ENCODE results near the gene KCNIP1.

Gene KCNIP1

GRCh38 chr5:170612256-170612678, 108.4 kb downstream of the KCNIP1 start:
- TF ChIP-seq GATA3 (IDR thresholded peaks at IDR 0.05; ENCODE audit: low read depth, low read length) = no peak
- no peak for TF ChIP-seq GATA2 (IDR thresholded peaks at IDR 0.05; ENCODE audit: low read depth, low read length)

- 0 out of 2 replicates have a peak, but pooled peaks have one; percentile 54 for TF ChIP-seq GATA3 (IDR thresholded peaks at IDR 0.05; ENCODE audit: low read depth, low read length)
- TF ChIP-seq GATA2 (IDR thresholded peaks at IDR 0.05; ENCODE audit: low read depth, low read length) = peak; percentile 93
Observed at GRCh38 chr5:170614065-170614490, 110.3 kb downstream of the KCNIP1 start.

GRCh38 chr5:170614720-170615119, 110.9 kb downstream of the KCNIP1 start:
- TF ChIP-seq GATA3 (IDR thresholded peaks at IDR 0.05; ENCODE audit: low read depth, low read length) (no peak), GATA2 (IDR thresholded peaks at IDR 0.05; ENCODE audit: low read depth, low read length) (no peak)

- TF ChIP-seq GATA2 (IDR thresholded peaks at IDR 0.05; ENCODE audit: low read depth, low read length) (no peak), GATA3 (IDR thresholded peaks at IDR 0.05; ENCODE audit: low read depth, low read length) (no peak)
Observed at GRCh38 chr5:170617533-170618490, 114.0 kb downstream of the KCNIP1 start.

GRCh38 chr5:170619869-170620268, 116.0 kb downstream of the KCNIP1 start:
- no peak for TF ChIP-seq GATA2 (IDR thresholded peaks at IDR 0.05; ENCODE audit: low read depth, low read length)
- no peak for TF ChIP-seq GATA3 (IDR thresholded peaks at IDR 0.05; ENCODE audit: low read depth, low read length)

- no peak for TF ChIP-seq GATA3 (IDR thresholded peaks at IDR 0.05; ENCODE audit: low read depth, low read length)
- no peak for TF ChIP-seq GATA2 (IDR thresholded peaks at IDR 0.05; ENCODE audit: low read depth, low read length)
Observed at GRCh38 chr5:170622933-170623332, 119.1 kb downstream of the KCNIP1 start.

- TF ChIP-seq GATA2 (IDR thresholded peaks at IDR 0.05; ENCODE audit: low read depth, low read length) = no peak
- TF ChIP-seq GATA3 (IDR thresholded peaks at IDR 0.05; ENCODE audit: low read depth, low read length) = no peak
Observed at GRCh38 chr5:170623576-170624181, 119.9 kb downstream of the KCNIP1 start.

GRCh38 chr5:170625221-170626165, 121.7 kb downstream of the KCNIP1 start:
- no peak for TF ChIP-seq GATA2 (IDR thresholded peaks at IDR 0.05; ENCODE audit: low read depth, low read length)
- TF ChIP-seq GATA3 (IDR thresholded peaks at IDR 0.05; ENCODE audit: low read depth, low read length) = no peak

GRCh38 chr5:170626507-170627150, 122.8 kb downstream of the KCNIP1 start:
- TF ChIP-seq GATA2 (IDR thresholded peaks at IDR 0.05; ENCODE audit: low read depth, low read length) (no peak), GATA3 (IDR thresholded peaks at IDR 0.05; ENCODE audit: low read depth, low read length) (no peak)

- TF ChIP-seq GATA3 (IDR thresholded peaks at IDR 0.05; ENCODE audit: low read depth, low read length) = no peak
Observed at GRCh38 chr5:170627271-170627670, 123.5 kb downstream of the KCNIP1 start.

GRCh38 chr5:170628028-170628427, 124.2 kb downstream of the KCNIP1 start:
- no peak for TF ChIP-seq GATA2 (IDR thresholded peaks at IDR 0.05; ENCODE audit: low read depth, low read length)
- TF ChIP-seq GATA3 (IDR thresholded peaks at IDR 0.05; ENCODE audit: low read depth, low read length) = no peak

GRCh38 chr5:170628691-170629565, 125.1 kb downstream of the KCNIP1 start:
- TF ChIP-seq GATA2 (IDR thresholded peaks at IDR 0.05; ENCODE audit: low read depth, low read length) = no peak
- TF ChIP-seq GATA3 (IDR thresholded peaks at IDR 0.05; ENCODE audit: low read depth, low read length) = no peak

All from SH-SY5Y (cell line).